Activated B cell treated with CpG ODN at 0.5 μM for 24 hours (primary cell): ENCODE results near the gene SP2. TPM values are rescaled to one million over a fixed set of nuclear protein-coding genes. Genes with fewer than 3 reads are reported as not detected.
"Not testable (repeated sequence)": the region's sequence is repeated elsewhere in the genome, so short reads cannot be mapped to it uniquely, and the experiment has no call there.

ENCODE experiments used
- ATAC-seq: fragments of 200-7000 bp; cut with Tn5 transposase; one replicate; pipeline ENCODE4 v1.10.0; 2021; ENCODE audit warnings: low read depth, mild to moderate bottlenecking, moderate library complexity
- CTCF ChIA-PET: fragments of 350-600 bp; sonication (Branson Sonifier 250); formaldehyde crosslinking; loops from one replicate; lab custom pipeline; 2021; ENCODE audit warnings: antibody characterized with exemption; lab: Charles Lee
- POLR2A ChIA-PET: fragments of 350-600 bp; sonication (Branson Sonifier 250); formaldehyde crosslinking; loops from one replicate; lab custom pipeline; 2021; ENCODE audit warnings: antibody characterized with exemption; lab: Charles Lee
- DNase-seq: peaks from one replicate; pipeline ENCODE4 v3.0.0; 2022
- H3K27ac Mint-ChIP-seq: one replicate; pipeline ENCODE4 v1.8.0; 2020; ENCODE audit warnings: mixed read lengths
- H3K27me3 Mint-ChIP-seq: one replicate; pipeline ENCODE4 v1.8.0; 2021; ENCODE audit warnings: mixed read lengths
- H3K36me3 Mint-ChIP-seq: one replicate; pipeline ENCODE4 v1.8.0; 2021; ENCODE audit warnings: low read depth, mixed read lengths
- H3K4me1 Mint-ChIP-seq: one replicate; pipeline ENCODE4 v1.8.0; 2021; ENCODE audit warnings: mixed read lengths
- H3K4me3 Mint-ChIP-seq: one replicate; pipeline ENCODE4 v1.8.0; 2020; ENCODE audit warnings: mild to moderate bottlenecking, mixed read lengths
- H3K9me3 Mint-ChIP-seq: one replicate; pipeline ENCODE4 v1.8.0; 2020; ENCODE audit warnings: mixed read lengths
- intact Hi-C: fragments of 100-400 bp; cut with micrococcal nuclease; formaldehyde crosslinking; loops from one replicate; pipeline ENCODE4 v1.15.1; 2024
- total RNA-seq: library from RNA; stranded (reverse); gene quantifications from 2 replicates; pipeline ENCODE4 v1.2.3, GENCODE V29; 2022
- TF ChIP-seq, protein P1 (sequence below): fragments of 200-600 bp; IDR thresholded peaks from one replicate; pipeline ENCODE4 v1.8.0; 2022; ENCODE audit warnings: antibody characterized with exemption, mild to moderate bottlenecking

SP2 gene
- total RNA-seq, 1 donor from 2014 or later, result 28.5 TPM

DNA sequence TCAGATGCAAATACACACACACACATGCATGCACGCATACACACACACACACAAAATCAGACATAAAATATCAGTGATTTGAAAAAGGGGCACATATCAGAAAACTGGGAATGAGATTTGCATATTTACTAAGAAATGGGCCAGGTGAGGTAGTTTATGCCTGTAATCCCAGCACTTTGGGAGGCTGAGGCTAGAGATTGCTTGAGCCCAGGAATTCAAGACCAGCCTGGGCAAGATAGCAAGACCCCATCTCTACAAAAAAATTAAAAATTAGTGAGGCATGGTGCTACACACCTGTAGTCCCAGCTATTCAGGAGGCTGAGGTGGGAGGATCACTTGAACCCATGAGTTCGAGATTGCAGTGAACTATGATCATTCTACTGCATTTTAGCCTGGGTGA lies 23.0 kb downstream of the SP2 start:
- DNase-seq (no peak), ATAC-seq (no peak)
- Mint-ChIP-seq H3K27me3 (no peaks in the 10 kb centered on the region), H3K4me3 (no peak overlapping the region), H3K4me1 (no peaks in the 10 kb centered on the region), H3K36me3 (peaks cover 74% of the 10 kb centered on the region), H3K9me3 (no peaks in the 10 kb centered on the region), H3K27ac (no peak overlapping the region)
- intact Hi-C loops, result no loop called here
- ChIA-PET POLR2A (no interaction called here), CTCF (interaction anchor here (0.9 kb wide), 1 partner anchor 11 kb away, joined by 3 read pairs; no protein-coding TSS in a partner anchor)
- TF ChIP-seq, protein P1, sequence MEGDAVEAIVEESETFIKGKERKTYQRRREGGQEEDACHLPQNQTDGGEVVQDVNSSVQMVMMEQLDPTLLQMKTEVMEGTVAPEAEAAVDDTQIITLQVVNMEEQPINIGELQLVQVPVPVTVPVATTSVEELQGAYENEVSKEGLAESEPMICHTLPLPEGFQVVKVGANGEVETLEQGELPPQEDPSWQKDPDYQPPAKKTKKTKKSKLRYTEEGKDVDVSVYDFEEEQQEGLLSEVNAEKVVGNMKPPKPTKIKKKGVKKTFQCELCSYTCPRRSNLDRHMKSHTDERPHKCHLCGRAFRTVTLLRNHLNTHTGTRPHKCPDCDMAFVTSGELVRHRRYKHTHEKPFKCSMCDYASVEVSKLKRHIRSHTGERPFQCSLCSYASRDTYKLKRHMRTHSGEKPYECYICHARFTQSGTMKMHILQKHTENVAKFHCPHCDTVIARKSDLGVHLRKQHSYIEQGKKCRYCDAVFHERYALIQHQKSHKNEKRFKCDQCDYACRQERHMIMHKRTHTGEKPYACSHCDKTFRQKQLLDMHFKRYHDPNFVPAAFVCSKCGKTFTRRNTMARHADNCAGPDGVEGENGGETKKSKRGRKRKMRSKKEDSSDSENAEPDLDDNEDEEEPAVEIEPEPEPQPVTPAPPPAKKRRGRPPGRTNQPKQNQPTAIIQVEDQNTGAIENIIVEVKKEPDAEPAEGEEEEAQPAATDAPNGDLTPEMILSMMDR, result no peak

DNA sequence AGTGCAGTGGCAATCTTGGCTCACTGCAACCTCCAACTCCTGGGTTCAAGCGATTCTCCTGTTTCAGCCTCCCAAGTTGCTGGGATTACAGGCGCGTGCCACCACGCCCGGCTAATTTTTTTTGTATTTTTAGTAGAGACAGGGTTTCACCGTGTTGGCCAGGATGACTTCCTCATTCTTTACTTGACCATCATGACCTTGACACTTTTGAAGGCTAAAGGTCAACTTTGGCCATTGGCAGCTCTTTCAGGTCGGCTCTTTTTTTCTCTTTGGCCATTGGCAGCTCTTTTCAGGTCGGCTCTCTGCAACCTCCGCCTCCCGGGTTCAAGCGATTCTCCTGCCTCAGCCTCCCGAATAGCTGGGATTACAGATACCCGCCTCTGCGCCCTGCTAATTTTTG lies 23.9 kb downstream of the SP2 start:
- H3K27ac Mint-ChIP-seq, H3K9me3 Mint-ChIP-seq, intact Hi-C loops, H3K4me1 Mint-ChIP-seq, H3K4me3 Mint-ChIP-seq, H3K27me3 Mint-ChIP-seq, DNase-seq, ATAC-seq: not testable (repeated sequence)
- ChIA-PET CTCF (interaction anchor here (0.8 to 0.9 kb wide), 2 partner anchors 12 to 23 kb away, joined by 3 read pairs; no protein-coding TSS in a partner anchor), POLR2A (interaction anchor here (0.7 kb wide), 1 partner anchor 24 kb away, joined by 3 read pairs; the partner anchor contains the start of gene SP2)
- peaks cover 79% of the 10 kb centered on the region for H3K36me3 Mint-ChIP-seq

DNA sequence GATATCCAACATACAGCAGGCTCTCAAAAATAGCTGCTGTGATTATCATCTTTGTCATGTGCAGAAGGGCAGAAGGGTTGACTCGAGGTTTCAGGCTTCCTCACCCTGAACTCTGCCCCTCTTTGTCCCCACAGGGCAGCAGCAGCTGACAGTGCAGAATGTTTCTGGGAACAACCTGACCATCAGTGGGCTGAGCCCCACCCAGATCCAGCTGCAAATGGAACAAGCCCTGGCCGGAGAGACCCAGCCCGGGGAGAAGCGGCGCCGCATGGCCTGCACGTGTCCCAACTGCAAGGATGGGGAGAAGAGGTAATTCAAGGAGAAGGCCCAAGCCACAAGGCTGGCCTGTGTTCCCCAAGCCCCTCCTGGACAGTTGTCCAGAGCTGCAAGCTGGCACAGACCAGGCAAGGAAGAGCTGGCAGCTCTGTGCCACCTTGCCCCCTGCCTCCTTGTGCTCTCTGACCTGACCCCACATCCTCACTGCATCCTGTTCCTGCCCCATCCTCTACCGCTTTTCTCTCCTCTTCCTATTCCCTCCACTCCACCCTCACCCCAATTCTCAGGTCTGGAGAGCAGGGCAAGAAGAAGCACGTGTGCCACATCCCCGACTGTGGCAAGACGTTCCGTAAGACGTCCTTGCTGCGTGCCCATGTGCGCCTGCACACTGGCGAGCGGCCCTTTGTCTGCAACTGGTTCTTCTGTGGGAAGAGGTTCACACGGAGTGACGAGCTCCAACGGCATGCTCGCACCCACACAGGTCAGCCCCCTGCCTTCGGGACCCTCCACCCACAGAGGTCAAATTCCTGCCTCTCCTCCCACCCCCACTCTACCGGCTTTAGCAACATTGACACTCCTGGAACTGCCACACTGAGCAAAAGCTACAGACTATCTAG lies 29.0 kb downstream of the SP2 start:
- TF ChIP-seq, protein P1, result no peak
- H3K27me3 Mint-ChIP-seq, result no peaks in the 10 kb centered on the region
- peaks cover 82% of the 10 kb centered on the region for H3K36me3 Mint-ChIP-seq
- ATAC-seq, result no peak
- ChIA-PET CTCF (interaction anchor here (1.0 to 1.7 kb wide), 3 partner anchors 12 to 25 kb away, joined by 3 to 4 read pairs (median 3); no protein-coding TSS in a partner anchor), POLR2A (no interaction called here)
- no peak overlapping the region for H3K4me3 Mint-ChIP-seq
- no peaks in the 10 kb centered on the region for H3K4me1 Mint-ChIP-seq
- DNase-seq, result no peak
- H3K9me3 Mint-ChIP-seq, result no peaks in the 10 kb centered on the region
- no peak overlapping the region for H3K27ac Mint-ChIP-seq
- intact Hi-C loops, result no loop called here

DNA sequence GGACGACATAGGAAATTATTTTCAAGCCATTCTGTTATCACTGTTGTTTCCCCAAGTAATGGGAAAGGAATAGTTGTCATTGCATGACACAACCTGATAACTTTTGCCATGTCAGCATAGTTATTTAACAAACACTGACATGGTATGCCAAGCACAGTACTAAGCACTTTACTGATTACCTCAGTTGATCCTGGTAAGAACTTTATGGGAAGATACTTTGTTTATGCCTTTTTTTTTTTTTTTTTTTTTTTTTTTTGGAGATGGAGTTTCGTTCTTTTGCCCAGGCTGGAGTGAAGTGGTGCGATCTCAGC lies 29.6 kb downstream of the SP2 start:
- intact Hi-C loops, result no loop called here
- Mint-ChIP-seq H3K4me3 (no peak overlapping the region), H3K27me3 (no peaks in the 10 kb centered on the region), H3K36me3 (peaks cover 86% of the 10 kb centered on the region), H3K4me1 (no peaks in the 10 kb centered on the region), H3K27ac (no peak overlapping the region), H3K9me3 (no peaks in the 10 kb centered on the region)
- CTCF ChIA-PET, result interaction anchor here (1.0 to 1.7 kb wide), 2 partner anchors 21 to 25 kb away, joined by 3 to 4 read pairs; no protein-coding TSS in a partner anchor
- no peak for ATAC-seq
- TF ChIP-seq, protein P1, result no peak
- DNase-seq, result no peak
- POLR2A ChIA-PET, result no interaction called here

DNA sequence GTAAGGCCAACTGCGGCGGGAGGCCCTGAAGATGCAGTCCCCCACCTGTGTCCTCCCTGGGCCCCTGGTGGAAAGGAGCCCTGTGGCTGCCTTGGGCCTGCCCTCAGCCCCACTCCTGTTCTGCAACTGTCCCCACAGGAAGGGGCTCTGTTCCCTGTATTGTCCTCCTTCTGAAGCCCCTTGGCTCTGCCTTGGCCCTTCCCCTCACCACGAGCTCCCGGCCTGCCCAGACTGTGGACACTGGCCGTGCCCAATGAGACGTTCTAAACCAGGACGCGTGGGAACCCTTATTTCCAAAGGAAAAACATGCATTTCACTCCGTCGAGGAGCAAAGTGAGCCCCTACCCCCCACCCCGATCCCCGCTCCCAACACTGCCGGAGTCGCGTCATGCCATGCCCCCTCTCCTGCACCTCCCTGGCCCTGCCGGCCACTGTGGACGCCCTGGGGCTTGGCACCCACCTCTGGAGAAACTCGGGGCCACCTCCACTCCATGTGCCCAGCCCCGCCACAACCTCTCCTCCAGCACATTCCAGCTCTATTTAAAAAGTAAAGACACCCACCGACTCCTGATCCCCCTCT lies 31.9 kb downstream of the SP2 start:
- POLR2A ChIA-PET, result no interaction called here
- H3K4me1 Mint-ChIP-seq, result no peaks in the 10 kb centered on the region
- no peak overlapping the region for H3K27ac Mint-ChIP-seq
- H3K4me3 Mint-ChIP-seq, result no peak overlapping the region
- peaks cover 76% of the 10 kb centered on the region for H3K36me3 Mint-ChIP-seq
- intact Hi-C loops, result no loop called here
- CTCF ChIA-PET, result no interaction called here
- no peaks in the 10 kb centered on the region for H3K9me3 Mint-ChIP-seq
- no peaks in the 10 kb centered on the region for H3K27me3 Mint-ChIP-seq
- no peak for ATAC-seq
- DNase-seq, result no peak
- TF ChIP-seq, protein P1, result no peak
